ENCODE results near the gene LRRC40.
A peak's percentile ranks its signal among the peaks of the same experiment; 100 is the strongest.
"Not testable (repeated sequence)": the region's sequence is repeated elsewhere in the genome, so short reads cannot be mapped to it uniquely, and the experiment has no call there.

Gene LRRC40

DNA sequence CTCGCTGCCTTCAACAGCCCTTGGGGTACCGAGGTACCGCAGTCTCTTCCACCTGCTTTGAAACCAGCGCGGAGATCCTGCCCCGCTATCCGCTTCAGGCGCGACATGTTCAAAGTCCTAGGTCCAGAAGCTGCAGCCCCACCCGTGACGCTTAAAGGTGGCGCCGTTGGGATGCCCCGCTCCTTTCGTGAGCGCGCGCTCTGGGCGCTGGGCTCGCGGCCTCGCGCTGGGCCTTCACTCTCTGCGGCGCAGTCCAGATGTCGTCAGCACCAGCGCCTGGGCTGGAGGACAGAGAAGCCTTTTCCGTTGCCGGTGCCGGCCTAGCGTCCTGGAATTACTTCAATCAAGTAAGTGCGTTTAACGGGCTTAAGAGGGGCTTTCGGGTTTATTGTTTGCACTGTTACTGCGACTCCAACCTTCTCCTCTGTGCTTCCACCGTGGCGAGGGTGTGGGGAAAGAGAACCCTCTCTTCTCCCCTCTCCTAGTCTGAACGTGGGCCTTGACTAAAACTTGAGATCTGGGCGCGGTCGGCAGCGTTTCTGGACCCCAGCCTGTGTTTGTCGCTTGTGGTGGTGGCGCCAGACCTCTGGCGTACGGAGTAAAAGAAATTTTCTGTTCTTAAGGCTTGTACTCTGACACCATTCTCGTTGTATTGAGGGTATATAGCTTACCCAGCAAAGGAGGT, at the start of gene LRRC40:
TSS of gene LRRC40 (minus strand) at position 146 of the 685 bp plus-strand sequence. CDS start at position 107, 39 bp downstream.
- FAIRE-seq (peak; percentile 63), DNase-seq (ENCODE audit: low spot score) (peak; percentile 81)

DNA sequence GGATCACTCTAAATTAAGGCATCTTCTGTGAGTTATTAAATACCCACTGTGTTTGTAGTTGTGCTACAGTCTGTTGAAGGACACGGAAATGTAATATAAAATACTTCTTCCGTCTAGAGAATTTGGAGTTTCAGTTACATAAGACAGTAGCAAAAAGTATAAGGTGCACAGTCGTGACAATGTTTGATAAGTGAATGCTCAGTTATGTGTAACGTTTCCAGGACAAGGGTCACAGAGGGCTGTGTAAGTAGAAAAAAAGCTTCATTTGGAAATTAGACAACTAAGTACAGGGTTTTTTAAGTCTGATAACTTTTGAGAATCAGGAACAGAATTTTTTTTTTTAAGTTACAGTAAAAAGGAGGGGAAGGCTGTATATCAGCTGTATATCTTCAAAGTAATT, 43.4 kb upstream of the LRRC40 start:
- DNase-seq (ENCODE audit: low spot score) (no peak), FAIRE-seq (no peak)

- FAIRE-seq, result no peak
- DNase-seq (ENCODE audit: low spot score), result no peak
These were observed 42.4 kb upstream of the LRRC40 start for GRCh38 chr1:70247768-70248167.

- FAIRE-seq, result no peak
- DNase-seq (ENCODE audit: low spot score), result no peak
These were observed 41.7 kb upstream of the LRRC40 start for GRCh38 chr1:70247122-70247521.

GRCh38 chr1:70239940-70240339, 34.6 kb upstream of the LRRC40 start:
- FAIRE-seq (no peak), DNase-seq (ENCODE audit: low spot score) (no peak)

- DNase-seq (ENCODE audit: low spot score) (no peak), FAIRE-seq (peak; percentile 62)
These were observed 29.4 kb upstream of the LRRC40 start for GRCh38 chr1:70234733-70235132.

- no peak for FAIRE-seq
These were observed 26.1 kb upstream of the LRRC40 start for GRCh38 chr1:70231475-70231874.

DNA sequence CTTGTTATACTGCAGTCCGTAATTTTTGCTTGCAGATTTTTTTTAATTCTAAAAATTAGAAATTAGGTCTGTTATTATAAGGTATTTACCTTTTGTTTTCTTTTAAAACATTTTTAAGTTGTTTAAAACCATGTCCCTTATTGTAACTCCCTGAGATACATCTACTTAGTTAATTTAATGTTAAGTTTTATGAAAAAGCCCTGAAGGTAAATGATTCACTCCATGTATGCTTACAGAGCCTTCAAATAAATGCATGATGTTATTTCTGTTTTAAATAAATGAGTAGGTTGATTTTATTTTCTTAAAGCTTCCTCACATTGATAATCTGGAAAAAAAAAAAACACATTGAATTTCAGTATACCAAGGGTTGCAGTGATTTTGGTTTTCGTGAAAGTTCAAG, 23.3 kb upstream of the LRRC40 start:
- peak; percentile 4 for FAIRE-seq
- DNase-seq (ENCODE audit: low spot score), result no peak

More at GRCh38 chr1:70231475-70231874, 26.1 kb upstream of the LRRC40 start:
- no peak for DNase-seq (ENCODE audit: low spot score)

- no peak for FAIRE-seq
- no peak for DNase-seq (ENCODE audit: low spot score)
These were observed 22.1 kb upstream of the LRRC40 start for GRCh38 chr1:70227439-70227838.

- FAIRE-seq (no peak), DNase-seq (ENCODE audit: low spot score) (no peak)
These were observed 19.6 kb upstream of the LRRC40 start for GRCh38 chr1:70224954-70225353.

DNA sequence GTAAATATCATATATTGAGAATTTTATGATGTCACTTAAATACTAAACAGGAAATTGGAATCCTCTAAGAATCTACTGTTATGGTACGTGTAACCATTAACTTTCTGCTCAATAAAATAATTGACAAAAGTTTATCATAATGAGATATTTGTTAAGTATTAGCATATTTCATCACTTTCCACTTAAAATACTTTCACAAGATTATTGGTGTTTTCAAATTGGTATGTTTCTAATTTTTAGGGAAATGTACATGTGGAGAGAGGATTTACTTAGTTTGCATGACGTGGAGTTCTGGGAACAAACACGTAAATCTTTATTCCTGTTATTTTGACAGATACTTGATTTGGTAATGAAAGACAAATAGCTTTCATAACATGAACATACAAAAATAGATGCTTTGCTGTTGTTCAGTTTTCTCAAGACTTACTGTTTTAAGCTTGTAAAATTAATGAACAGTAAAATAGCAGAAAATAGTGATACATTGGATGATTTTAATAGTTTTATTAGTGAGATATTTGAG, 17.4 kb upstream of the LRRC40 start:
- DNase-seq (ENCODE audit: low spot score) (no peak), FAIRE-seq (no peak)

DNA sequence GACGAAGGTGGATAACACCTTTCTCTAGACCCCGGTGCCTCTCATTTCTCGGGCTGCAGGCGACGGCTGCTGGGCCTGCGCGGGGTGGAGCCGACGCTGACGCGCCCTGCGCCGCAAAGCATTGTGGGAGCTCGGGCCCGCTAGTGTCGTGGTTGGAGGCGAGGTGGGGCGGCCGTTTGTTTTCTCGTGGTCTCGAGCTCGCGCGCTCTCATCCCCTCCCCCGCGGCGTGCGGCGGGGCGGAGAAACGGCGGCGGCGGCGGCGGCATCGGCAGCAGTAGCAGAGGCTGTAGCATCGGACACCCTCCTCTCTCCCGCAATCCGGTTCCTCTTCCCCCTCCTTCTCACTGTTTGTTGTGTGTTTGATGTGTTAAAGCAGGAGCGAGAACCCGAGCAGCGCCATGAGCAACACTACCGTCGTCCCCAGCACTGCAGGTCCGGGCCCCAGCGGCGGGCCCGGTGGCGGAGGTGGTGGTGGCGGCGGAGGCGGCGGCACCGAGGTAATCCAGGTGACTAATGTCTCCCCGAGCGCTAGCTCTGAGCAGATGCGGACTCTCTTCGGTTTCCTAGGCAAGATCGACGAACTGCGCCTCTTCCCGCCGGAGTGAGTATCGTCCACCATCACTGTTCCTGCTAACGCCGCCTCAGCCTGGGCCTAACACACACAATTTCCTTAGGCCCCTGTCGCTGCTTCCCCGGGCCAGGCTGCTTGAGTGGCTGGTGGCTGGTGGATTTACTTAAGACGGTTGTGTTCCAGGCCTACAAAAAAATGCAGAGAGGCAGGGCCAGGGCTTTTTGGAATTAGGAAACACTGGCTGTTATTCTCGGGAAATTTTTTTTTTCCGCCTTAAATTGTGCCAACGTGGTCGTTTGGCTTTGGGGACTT, 16.1 kb upstream of the LRRC40 start, which contains the start of gene SRSF11:
TSS of gene SRSF11 (plus strand) at position 143 of the 884 bp plus-strand sequence. CDS start at position 400, 257 bp downstream.
- DNase-seq (ENCODE audit: low spot score) (peak; percentile 86), FAIRE-seq (peak; percentile 44)

DNA sequence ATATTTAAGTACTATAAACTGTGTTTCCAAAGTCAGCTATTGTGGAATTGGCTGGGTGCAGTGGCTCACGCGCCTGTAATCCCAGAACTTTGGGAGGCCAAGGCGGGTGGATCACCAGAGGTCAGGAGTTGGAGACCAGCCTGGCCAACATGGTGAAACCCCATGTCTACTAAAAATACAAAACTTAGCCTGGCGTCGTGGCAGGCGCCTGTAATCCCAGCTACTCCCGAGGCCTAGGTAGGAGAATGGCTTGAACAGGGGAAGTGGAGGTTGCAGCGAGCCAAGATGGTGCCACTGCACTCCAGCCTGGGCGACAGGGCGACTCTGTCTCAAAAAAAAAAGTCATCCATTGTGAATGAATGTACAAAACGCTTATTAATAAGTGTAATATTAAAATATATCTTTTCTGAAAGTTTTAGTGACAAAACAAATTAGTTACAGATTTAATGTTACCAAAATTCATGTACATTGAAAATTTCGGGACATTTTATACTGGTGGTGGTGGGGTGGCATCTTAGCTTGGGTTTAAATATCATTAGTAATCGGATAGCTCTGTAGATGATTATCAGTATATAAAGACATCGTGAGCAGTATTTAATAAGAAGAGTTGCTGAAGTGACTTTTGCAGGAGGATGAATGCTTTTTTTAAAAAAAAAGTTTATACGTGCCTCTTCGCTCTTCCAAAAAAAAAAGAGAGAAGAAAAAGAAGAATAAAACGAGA, 15.3 kb upstream of the LRRC40 start:
- FAIRE-seq (no peak), DNase-seq (ENCODE audit: low spot score) (no peak)

- FAIRE-seq (no peak), DNase-seq (ENCODE audit: low spot score) (no peak)
These were observed 14.6 kb upstream of the LRRC40 start for GRCh38 chr1:70220015-70220414.

DNA sequence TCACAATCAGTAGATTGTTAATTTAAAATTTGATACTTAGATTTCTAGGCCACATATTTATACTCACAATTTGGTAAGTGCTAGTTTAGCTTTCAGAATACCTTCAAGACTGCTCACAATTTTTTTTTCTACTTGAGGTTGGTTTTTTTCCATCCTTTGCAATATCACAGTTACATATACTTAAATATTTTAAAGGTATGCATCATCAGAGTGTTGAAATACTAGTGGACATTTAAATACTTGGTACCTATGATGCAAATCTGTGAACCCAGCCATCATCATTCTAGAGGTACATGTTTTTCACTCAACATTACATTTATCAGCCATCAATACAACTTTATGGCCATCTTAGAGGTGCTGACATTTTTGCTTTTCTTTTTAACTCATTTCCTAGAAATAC, 6.2 kb upstream of the LRRC40 start:
- no peak for DNase-seq (ENCODE audit: low spot score)
- FAIRE-seq, result no peak

- no peak for DNase-seq (ENCODE audit: low spot score)
- FAIRE-seq, result no peak
These were observed 5.4 kb upstream of the LRRC40 start for GRCh38 chr1:70210820-70211219.

DNA sequence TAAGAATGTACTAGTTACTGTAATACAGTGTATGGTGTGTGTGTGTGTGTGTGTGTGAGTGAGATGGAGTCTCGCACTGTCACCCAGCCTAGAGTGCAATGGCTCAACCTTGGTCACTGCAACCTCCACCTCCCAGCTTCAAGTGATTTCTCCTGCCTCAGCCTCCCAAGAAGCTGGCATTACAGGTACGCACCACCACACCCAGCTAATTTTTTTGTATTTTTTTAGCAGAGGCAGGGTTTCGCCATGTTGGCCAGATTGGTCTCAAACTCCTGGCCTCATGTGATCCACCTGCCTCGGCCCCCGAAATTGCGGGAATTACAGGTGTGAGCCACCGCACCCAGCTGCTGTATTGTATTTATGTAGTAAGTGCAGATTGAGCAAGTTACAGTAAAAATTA, 2.9 kb upstream of the LRRC40 start:
- FAIRE-seq (no peak), DNase-seq (ENCODE audit: low spot score) (no peak)

DNA sequence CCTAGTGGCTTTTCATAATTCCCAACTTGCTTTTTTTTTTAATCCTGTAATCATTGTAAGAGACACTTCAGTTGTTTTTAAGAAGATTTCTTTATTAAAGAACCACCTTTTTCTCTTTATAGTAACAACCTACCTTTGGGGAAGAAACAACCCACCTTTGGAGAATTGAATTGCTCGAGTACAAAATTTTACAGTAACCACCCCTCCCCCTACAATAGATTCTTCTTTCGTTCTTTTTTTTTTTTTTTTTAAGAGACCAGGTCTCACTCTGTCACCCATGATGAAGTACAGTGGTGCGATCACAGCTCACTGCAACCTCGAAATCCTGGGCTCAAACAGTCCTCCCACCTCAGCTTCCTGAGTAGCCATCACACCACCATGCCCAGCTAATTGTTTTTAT, 2.1 kb upstream of the LRRC40 start:
- no peak for FAIRE-seq
- no peak for DNase-seq (ENCODE audit: low spot score)

- FAIRE-seq; DNase-seq (ENCODE audit: low spot score): not testable (repeated sequence)
These were observed 1.5 kb upstream of the LRRC40 start for GRCh38 chr1:70206833-70207232.

DNA sequence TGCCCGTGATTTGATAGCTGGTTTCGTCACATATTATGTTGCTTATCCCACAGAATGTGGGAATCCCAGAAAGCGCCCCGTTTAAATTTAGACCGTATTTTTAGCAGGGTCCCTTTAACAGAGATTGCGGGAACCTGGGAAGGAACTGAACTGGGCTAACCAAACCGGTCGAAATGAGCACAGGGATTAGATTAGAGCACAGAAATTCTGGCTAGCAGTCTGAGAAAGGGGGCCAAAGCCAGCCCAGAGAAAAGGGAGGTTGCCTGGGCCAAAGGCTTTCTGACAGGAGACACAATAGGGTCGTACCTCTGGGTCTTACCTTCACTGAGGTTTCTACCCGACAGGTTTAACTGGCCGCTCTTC, 327 bp downstream of the LRRC40 start:
- DNase-seq (ENCODE audit: low spot score) (no peak), FAIRE-seq (no peak)

GRCh38 chr1:70204600-70204999, 779 bp downstream of the LRRC40 start:
- no peak for FAIRE-seq

GRCh38 chr1:70204139-70204538, 1.2 kb downstream of the LRRC40 start:
- no peak for FAIRE-seq
- no peak for DNase-seq (ENCODE audit: low spot score)

More at GRCh38 chr1:70204600-70204999, 779 bp downstream of the LRRC40 start:
- no peak for DNase-seq (ENCODE audit: low spot score)

All from RCC 7860 (cell line).